ENCODE measurements around the gene DMRTC2.

DMRTC2 gene

DNA sequence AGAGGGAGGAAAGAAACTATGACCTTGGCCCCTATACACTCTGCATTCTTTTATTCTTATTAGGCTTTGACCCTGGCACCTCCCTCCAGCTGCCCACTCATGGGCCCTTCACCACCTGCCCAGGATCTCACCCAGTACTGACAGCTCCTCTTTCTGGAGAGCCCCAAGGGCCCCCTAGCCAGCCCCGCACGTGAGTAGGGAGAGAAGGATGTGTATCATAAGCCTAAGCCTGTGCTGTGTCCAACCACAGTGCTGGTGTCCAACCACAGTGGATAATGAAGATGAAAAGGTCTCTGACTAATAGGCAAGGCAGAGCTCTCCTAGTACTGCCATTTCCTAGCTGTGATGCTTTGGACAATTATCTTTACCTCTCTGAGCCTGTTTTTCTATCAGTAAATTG lies 4.2 kb downstream of the DMRTC2 start:
- Histone ChIP-seq H4K91ac (ENCODE audit: low read depth, low read length, poor library complexity) (no peak overlapping the region), H3K79me1 (ENCODE audit: low read depth, low read length) (no peaks in the 10 kb centered on the region), H3K9me3 (replicated peaks in 1 of 2; ENCODE audit: control insufficient read depth in 2 of 2, insufficient read depth in 1 of 2, low read depth in 1 of 2, low read length in 2 of 2) (no peaks in the 10 kb centered on the region), H2BK15ac (ENCODE audit: low read length) (no peak overlapping the region), H3K23ac (ENCODE audit: low read depth, low read length, poor library complexity) (no peak overlapping the region), H3K27me3 (ENCODE audit: control insufficient read depth in 3 of 3, insufficient read depth in 3 of 3, low read depth in 1 of 3, low read length in 3 of 3) (peaks cover 0 to 60% (median 0%) of the 10 kb centered on the region in 3 experiments), H3K4me3 (ENCODE audit: low read length in 2 of 2) (no peak overlapping the region), H3K27ac (replicated peaks; ENCODE audit: low read length) (no peak overlapping the region), H3K14ac (ENCODE audit: low read length) (peak overlapping the region; percentile 22), H3K36me3 (replicated peaks in 1 of 2; ENCODE audit: control insufficient read depth in 2 of 2, insufficient read depth in 2 of 2, low read length in 2 of 2) (no peaks in the 10 kb centered on the region), H3K4me1 (ENCODE audit: control insufficient read depth in 2 of 2, insufficient read depth in 1 of 2, low read depth in 1 of 2, low read length in 2 of 2) (no peaks in the 10 kb centered on the region), H3K4ac (ENCODE audit: low read length) (no peak overlapping the region), H2AK5ac (ENCODE audit: low read depth, low read length) (no peak overlapping the region), H3K9ac (ENCODE audit: low read depth, low read length, poor library complexity) (no peak overlapping the region), H2BK5ac (ENCODE audit: low read length) (no peak overlapping the region), H2BK12ac (ENCODE audit: low read length) (no peak overlapping the region), H2BK120ac (ENCODE audit: low read depth, low read length) (no peak overlapping the region), H3K4me2 (ENCODE audit: insufficient read depth, low read length, poor library complexity, severe bottlenecking) (no peak overlapping the region), H4K8ac (ENCODE audit: low read depth, low read length) (no peak overlapping the region), H2AFZ (ENCODE audit: low read length) (no peak overlapping the region), H3K18ac (ENCODE audit: low read length) (no peak overlapping the region)
- WGBS, 2 donors (ENCODE audit: extremely low coverage in 2 of 2, insufficient read length in 2 of 2, insufficient replicate concordance in 1 of 2), result no CpG with 5 or more reads among the region's 2 CpGs
- no peak for DNase-seq (ENCODE audit: low spot score)

DNA sequence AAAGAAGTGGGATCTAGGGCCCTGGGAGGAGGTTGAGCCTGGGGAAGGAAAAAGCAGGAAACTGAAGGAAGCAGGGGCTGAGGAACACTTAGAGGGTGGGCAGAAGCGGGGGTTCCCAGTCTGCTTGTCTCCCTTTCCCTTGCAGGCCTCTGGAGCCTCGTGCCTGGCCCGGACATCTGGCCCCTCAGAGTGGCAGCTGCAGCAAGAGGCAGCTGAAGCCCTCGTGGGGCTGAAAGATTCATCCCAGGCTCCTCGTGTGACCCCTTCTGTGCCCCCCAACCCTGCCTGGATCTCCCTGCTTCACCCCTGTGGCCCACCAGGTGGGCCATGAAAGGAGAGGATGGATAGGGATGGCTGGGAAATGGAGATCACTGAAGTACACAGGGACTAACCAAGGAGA lies 5.5 kb downstream of the DMRTC2 start:
- Histone ChIP-seq H3K4ac (ENCODE audit: low read length) (no peak overlapping the region), H3K18ac (ENCODE audit: low read length) (peak overlapping the region; percentile 16), H2BK120ac (ENCODE audit: low read depth, low read length) (no peak overlapping the region), H3K9me3 (replicated peaks in 1 of 2; ENCODE audit: control insufficient read depth in 2 of 2, insufficient read depth in 1 of 2, low read depth in 1 of 2, low read length in 2 of 2) (peaks cover 0 to 2% of the 10 kb centered on the region in 2 donors), H3K27me3 (ENCODE audit: control insufficient read depth in 3 of 3, insufficient read depth in 3 of 3, low read depth in 1 of 3, low read length in 3 of 3) (peaks cover 0 to 72% (median 0%) of the 10 kb centered on the region in 3 experiments), H3K9ac (ENCODE audit: low read depth, low read length, poor library complexity) (no peak overlapping the region), H3K36me3 (replicated peaks in 1 of 2; ENCODE audit: control insufficient read depth in 2 of 2, insufficient read depth in 2 of 2, low read length in 2 of 2) (no peaks in the 10 kb centered on the region), H2BK5ac (ENCODE audit: low read length) (no peak overlapping the region), H3K27ac (replicated peaks; ENCODE audit: low read length) (no peak overlapping the region), H3K23ac (ENCODE audit: low read depth, low read length, poor library complexity) (no peak overlapping the region), H4K8ac (ENCODE audit: low read depth, low read length) (no peak overlapping the region), H4K91ac (ENCODE audit: low read depth, low read length, poor library complexity) (no peak overlapping the region), H2BK15ac (ENCODE audit: low read length) (no peak overlapping the region), H2AK5ac (ENCODE audit: low read depth, low read length) (no peak overlapping the region), H3K14ac (ENCODE audit: low read length) (no peak overlapping the region), H3K4me2 (ENCODE audit: insufficient read depth, low read length, poor library complexity, severe bottlenecking) (no peak overlapping the region), H3K4me3 (ENCODE audit: low read length in 2 of 2) (no peak overlapping the region), H3K79me1 (ENCODE audit: low read depth, low read length) (no peaks in the 10 kb centered on the region), H3K4me1 (ENCODE audit: control insufficient read depth in 2 of 2, insufficient read depth in 1 of 2, low read depth in 1 of 2, low read length in 2 of 2) (no peaks in the 10 kb centered on the region), H2BK12ac (ENCODE audit: low read length) (no peak overlapping the region), H2AFZ (ENCODE audit: low read length) (no peak overlapping the region)
- WGBS, 2 donors (ENCODE audit: extremely low coverage in 2 of 2, insufficient read length in 2 of 2, insufficient replicate concordance in 1 of 2), result no CpG with 5 or more reads among the region's 5 CpGs
- no peak for DNase-seq (ENCODE audit: low spot score)

DNA sequence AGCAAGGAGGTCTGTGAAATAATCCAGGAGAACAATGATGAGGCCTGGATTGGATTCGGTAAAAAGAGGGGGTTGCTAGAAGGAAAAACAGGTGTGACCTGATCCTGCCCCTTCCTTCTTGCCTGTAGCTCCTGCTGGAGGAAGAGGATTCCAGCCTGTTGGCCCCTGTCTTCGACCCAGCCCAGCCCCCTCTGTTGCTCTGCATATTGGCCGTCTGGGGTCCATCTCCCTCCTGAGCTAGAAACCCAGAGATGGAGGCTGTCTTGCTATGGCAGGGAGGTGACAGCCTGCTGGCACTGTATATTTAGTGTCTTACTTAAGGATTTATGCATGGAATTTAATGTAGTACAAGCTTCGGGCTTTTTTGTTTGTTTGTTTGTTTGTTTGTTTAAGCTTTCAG lies 6.6 kb downstream of the DMRTC2 start:
- no peak for DNase-seq (ENCODE audit: low spot score)
- H3K4ac ChIP-seq (ENCODE audit: low read length), result no peak overlapping the region

DNA sequence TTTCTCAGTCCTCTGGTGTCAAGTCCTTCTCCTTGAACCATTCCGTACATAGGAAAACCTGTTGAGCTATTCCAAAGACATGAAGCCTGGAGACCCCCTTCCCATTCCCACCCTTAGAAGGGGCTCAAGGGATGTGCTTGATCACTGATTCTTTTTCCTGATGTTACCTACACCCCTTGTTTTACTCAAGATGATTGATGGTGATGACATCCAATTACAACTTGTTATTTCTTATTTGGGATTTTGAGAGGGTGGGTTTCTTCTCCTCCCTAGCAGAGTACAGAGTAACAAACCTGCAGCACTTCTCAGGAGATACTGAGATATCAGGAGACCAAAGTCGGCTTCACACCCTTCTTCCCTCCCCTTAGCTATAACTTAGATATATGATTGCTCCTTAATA lies 8.5 kb downstream of the DMRTC2 start:
- H3K23ac ChIP-seq (ENCODE audit: low read depth, low read length, poor library complexity), result no peak overlapping the region
- no peaks in the 10 kb centered on the region for H3K79me1 ChIP-seq (ENCODE audit: low read depth, low read length)
- no peak overlapping the region for H2BK120ac ChIP-seq (ENCODE audit: low read depth, low read length)
- no peak overlapping the region for H4K8ac ChIP-seq (ENCODE audit: low read depth, low read length)
- peaks cover 0 to 2% of the 10 kb centered on the region in 2 donors for H3K9me3 ChIP-seq (replicated peaks in 1 of 2; ENCODE audit: control insufficient read depth in 2 of 2, insufficient read depth in 1 of 2, low read depth in 1 of 2, low read length in 2 of 2)
- H3K4me2 ChIP-seq (ENCODE audit: insufficient read depth, low read length, poor library complexity, severe bottlenecking), result no peak overlapping the region
- H4K91ac ChIP-seq (ENCODE audit: low read depth, low read length, poor library complexity), result no peak overlapping the region
- H2BK5ac ChIP-seq (ENCODE audit: low read length), result no peak overlapping the region
- H3K4me1 ChIP-seq (ENCODE audit: control insufficient read depth in 2 of 2, insufficient read depth in 1 of 2, low read depth in 1 of 2, low read length in 2 of 2), result no peaks in the 10 kb centered on the region
- no peak for DNase-seq (ENCODE audit: low spot score)
- H2AFZ ChIP-seq (ENCODE audit: low read length), result no peak overlapping the region
- H3K18ac ChIP-seq (ENCODE audit: low read length), result no peak overlapping the region
- no peak overlapping the region for H3K27ac ChIP-seq (replicated peaks; ENCODE audit: low read length)
- no peak overlapping the region for H2BK12ac ChIP-seq (ENCODE audit: low read length)
- H3K4me3 ChIP-seq (ENCODE audit: low read length in 2 of 2), result no peak overlapping the region
- no peak overlapping the region for H3K14ac ChIP-seq (ENCODE audit: low read length)
- no peaks in the 10 kb centered on the region for H3K36me3 ChIP-seq (replicated peaks in 1 of 2; ENCODE audit: control insufficient read depth in 2 of 2, insufficient read depth in 2 of 2, low read length in 2 of 2)
- peaks cover 0 to 68% (median 0%) of the 10 kb centered on the region in 3 experiments for H3K27me3 ChIP-seq (ENCODE audit: control insufficient read depth in 3 of 3, insufficient read depth in 3 of 3, low read depth in 1 of 3, low read length in 3 of 3)
- WGBS, 2 donors (ENCODE audit: extremely low coverage in 2 of 2, insufficient read length in 2 of 2, insufficient replicate concordance in 1 of 2), result no CpG with 5 or more reads among the region's 2 CpGs
- no peak overlapping the region for H2BK15ac ChIP-seq (ENCODE audit: low read length)
- no peak overlapping the region for H3K9ac ChIP-seq (ENCODE audit: low read depth, low read length, poor library complexity)
- no peak overlapping the region for H3K4ac ChIP-seq (ENCODE audit: low read length)
- H2AK5ac ChIP-seq (ENCODE audit: low read depth, low read length), result no peak overlapping the region

More for the DNA sequence above, 6.6 kb downstream of the DMRTC2 start:
- H3K36me3 ChIP-seq (replicated peaks in 1 of 2; ENCODE audit: control insufficient read depth in 2 of 2, insufficient read depth in 2 of 2, low read length in 2 of 2), result no peaks in the 10 kb centered on the region
- H3K79me1 ChIP-seq (ENCODE audit: low read depth, low read length), result no peaks in the 10 kb centered on the region
- H4K8ac ChIP-seq (ENCODE audit: low read depth, low read length), result no peak overlapping the region
- H2BK120ac ChIP-seq (ENCODE audit: low read depth, low read length), result no peak overlapping the region
- no peak overlapping the region for H2BK15ac ChIP-seq (ENCODE audit: low read length)
- no peak overlapping the region for H3K9ac ChIP-seq (ENCODE audit: low read depth, low read length, poor library complexity)
- H2BK12ac ChIP-seq (ENCODE audit: low read length), result no peak overlapping the region
- H2BK5ac ChIP-seq (ENCODE audit: low read length), result no peak overlapping the region
- no peak overlapping the region for H3K14ac ChIP-seq (ENCODE audit: low read length)
- H2AFZ ChIP-seq (ENCODE audit: low read length), result no peak overlapping the region
- peaks cover 0 to 75% (median 0%) of the 10 kb centered on the region in 3 experiments for H3K27me3 ChIP-seq (ENCODE audit: control insufficient read depth in 3 of 3, insufficient read depth in 3 of 3, low read depth in 1 of 3, low read length in 3 of 3)
- H3K27ac ChIP-seq (replicated peaks; ENCODE audit: low read length), result no peak overlapping the region
- H2AK5ac ChIP-seq (ENCODE audit: low read depth, low read length), result no peak overlapping the region
- no peaks in the 10 kb centered on the region for H3K4me1 ChIP-seq (ENCODE audit: control insufficient read depth in 2 of 2, insufficient read depth in 1 of 2, low read depth in 1 of 2, low read length in 2 of 2)
- peaks cover 0 to 2% of the 10 kb centered on the region in 2 donors for H3K9me3 ChIP-seq (replicated peaks in 1 of 2; ENCODE audit: control insufficient read depth in 2 of 2, insufficient read depth in 1 of 2, low read depth in 1 of 2, low read length in 2 of 2)
- H4K91ac ChIP-seq (ENCODE audit: low read depth, low read length, poor library complexity), result no peak overlapping the region
- H3K4me2 ChIP-seq (ENCODE audit: insufficient read depth, low read length, poor library complexity, severe bottlenecking), result no peak overlapping the region
- H3K4me3 ChIP-seq (ENCODE audit: low read length in 2 of 2), result no peak overlapping the region
- WGBS, 2 donors (ENCODE audit: extremely low coverage in 2 of 2, insufficient read length in 2 of 2, insufficient replicate concordance in 1 of 2), result no CpG with 5 or more reads among the region's 4 CpGs
- H3K23ac ChIP-seq (ENCODE audit: low read depth, low read length, poor library complexity), result no peak overlapping the region
- H3K18ac ChIP-seq (ENCODE audit: low read length), result no peak overlapping the region
